Suppressor macrophage treated with lipopolysaccharide for 4 hours (primary cell): ENCODE data around the gene KDM6B.

Experiments used
- DNase-seq: peaks from one replicate; pipeline ENCODE4 v3.0.0-alpha.2; 2020

The KDM6B gene

GRCh38 chr17:7833795-7834541 is at the start of gene KDM6B:
KDM6B (plus strand) TSS chr17:7834217; CDS start chr17:7845555, 11,338 bp downstream.
- peak; percentile 95 for DNase-seq

- DNase-seq: no peak
These were observed 47.2 kb upstream of the KDM6B start for GRCh38 chr17:7786866-7787265.

GRCh38 chr17:7789131-7789530 is 44.9 kb upstream of the KDM6B start:
- DNase-seq: no peak

GRCh38 chr17:7790150-7790549 is 43.9 kb upstream of the KDM6B start:
- no peak for DNase-seq

- no peak for DNase-seq
These were observed 41.4 kb upstream of the KDM6B start for GRCh38 chr17:7792611-7793010.

GRCh38 chr17:7794075-7794663 is 39.8 kb upstream of the KDM6B start:
- no peak for DNase-seq

- no peak for DNase-seq
These were observed 36.0 kb upstream of the KDM6B start for GRCh38 chr17:7797976-7798375.

- DNase-seq: no peak
These were observed 35.2 kb upstream of the KDM6B start for GRCh38 chr17:7798839-7799238.

- no peak for DNase-seq
These were observed 30.0 kb upstream of the KDM6B start for GRCh38 chr17:7803981-7804380.

- peak; percentile 35 for DNase-seq
These were observed 27.4 kb upstream of the KDM6B start for GRCh38 chr17:7806587-7806986.

- no peak for DNase-seq
These were observed 26.8 kb upstream of the KDM6B start for GRCh38 chr17:7807206-7807605.

GRCh38 chr17:7809086-7809790 is 24.8 kb upstream of the KDM6B start:
- no peak for DNase-seq

GRCh38 chr17:7809791-7810343 is 24.1 kb upstream of the KDM6B start:
- DNase-seq: peak; percentile 12

- DNase-seq: peak; percentile 15
These were observed 22.8 kb upstream of the KDM6B start for GRCh38 chr17:7811251-7811650.

GRCh38 chr17:7814969-7815368 is 19.0 kb upstream of the KDM6B start:
- DNase-seq: no peak

- DNase-seq: no peak
These were observed 16.9 kb upstream of the KDM6B start for GRCh38 chr17:7816926-7817642.

- no peak for DNase-seq
These were observed 16.4 kb upstream of the KDM6B start for GRCh38 chr17:7817643-7817964.

GRCh38 chr17:7818026-7818425 is 16.0 kb upstream of the KDM6B start:
- no peak for DNase-seq

- no peak for DNase-seq
These were observed 15.0 kb upstream of the KDM6B start for GRCh38 chr17:7818746-7819645.

GRCh38 chr17:7820231-7820630 is 13.8 kb upstream of the KDM6B start:
- DNase-seq: no peak

- no peak for DNase-seq
These were observed 11.9 kb upstream of the KDM6B start for GRCh38 chr17:7822126-7822525.

GRCh38 chr17:7823581-7824001 is 10.4 kb upstream of the KDM6B start:
- no peak for DNase-seq
